Glutamatergic neuron (in vitro differentiated cells): ENCODE data around the gene PTPRN2. TPM values are rescaled to one million over a fixed set of nuclear protein-coding genes. Genes with fewer than 3 reads are reported as not detected.

ENCODE experiments used
- DNase-seq: peaks from one replicate; pipeline ENCODE4 v3.0.0; 2022
- H3K27ac Mint-ChIP-seq: one replicate; pipeline ENCODE4 v1.8.0; 2020; ENCODE audit warnings: mild to moderate bottlenecking, mixed read lengths, inconsistent platforms; ENCODE audit not compliant: unreplicated experiment
- H3K27me3 Mint-ChIP-seq: one replicate; pipeline ENCODE4 v1.8.0; 2020; ENCODE audit warnings: mild to moderate bottlenecking, moderate library complexity, mixed read lengths, inconsistent platforms; ENCODE audit not compliant: unreplicated experiment
- H3K36me3 Mint-ChIP-seq: one replicate; pipeline ENCODE4 v1.8.0; 2020; ENCODE audit warnings: mild to moderate bottlenecking, mixed read lengths, inconsistent platforms; ENCODE audit not compliant: unreplicated experiment
- H3K4me1 Mint-ChIP-seq: one replicate; pipeline ENCODE4 v1.8.0; 2020; ENCODE audit warnings: mild to moderate bottlenecking, low read depth, mixed read lengths, inconsistent platforms; ENCODE audit not compliant: unreplicated experiment
- H3K4me3 Mint-ChIP-seq: one replicate; pipeline ENCODE4 v1.8.0; 2020; ENCODE audit warnings: mild to moderate bottlenecking, mixed read lengths, inconsistent platforms; ENCODE audit not compliant: unreplicated experiment
- H3K9me3 Mint-ChIP-seq: one replicate; pipeline ENCODE4 v1.8.0; 2020; ENCODE audit warnings: mild to moderate bottlenecking, moderate library complexity, mixed read lengths, inconsistent platforms; ENCODE audit not compliant: unreplicated experiment
- CTCF ChIP-seq: fragments of 200-600 bp; sonication (generic); IDR thresholded peaks from one replicate; pipeline ENCODE4 v1.5.0; 2021; ENCODE audit not compliant: partially characterized antibody, unreplicated experiment
- total RNA-seq: library from RNA; stranded (reverse); fragmentation: NEBNext Ultra II Directional; extraction: Animal tissue kit (Norgen Biotek cat#: 25700); gene quantifications from one replicate; pipeline ENCODE4 v1.2.1, GENCODE V29; 2021; ENCODE audit not compliant: unreplicated experiment

Gene PTPRN2
- total RNA-seq, 1 donor from 2014 or later = 49.0 TPM

GRCh38 chr7:158492367-158492764 is 95.3 kb downstream of the PTPRN2 start:
- peaks cover 8% of the 10 kb centered on the region for H3K9me3 Mint-ChIP-seq
- H3K4me3 Mint-ChIP-seq = no peak overlapping the region
- peaks cover 3% of the 10 kb centered on the region for H3K27me3 Mint-ChIP-seq
- TF ChIP-seq CTCF = no peak
- no peak for DNase-seq
- no peaks in the 10 kb centered on the region for H3K36me3 Mint-ChIP-seq
- peaks cover 20% of the 10 kb centered on the region for H3K4me1 Mint-ChIP-seq
- peak overlapping the region; percentile 62 for H3K27ac Mint-ChIP-seq

GRCh38 chr7:158491094-158491493 is 96.5 kb downstream of the PTPRN2 start:
- Mint-ChIP-seq H3K27ac (no peak overlapping the region), H3K9me3 (peaks cover 8% of the 10 kb centered on the region), H3K4me1 (peaks cover 21% of the 10 kb centered on the region), H3K36me3 (peaks cover 8% of the 10 kb centered on the region), H3K27me3 (peaks cover 5% of the 10 kb centered on the region), H3K4me3 (no peak overlapping the region)
- no peak for DNase-seq
- no peak for TF ChIP-seq CTCF

GRCh38 chr7:158490171-158490782 is 97.3 kb downstream of the PTPRN2 start:
- Mint-ChIP-seq H3K4me3 (no peak overlapping the region), H3K27me3 (peaks cover 5% of the 10 kb centered on the region), H3K4me1 (peaks cover 16% of the 10 kb centered on the region), H3K36me3 (peaks cover 8% of the 10 kb centered on the region), H3K27ac (no peak overlapping the region), H3K9me3 (peaks cover 12% of the 10 kb centered on the region)
- TF ChIP-seq CTCF = no peak
- DNase-seq = no peak

GRCh38 chr7:158489462-158490155 is 98.0 kb downstream of the PTPRN2 start:
- Mint-ChIP-seq H3K4me1 (peaks cover 10% of the 10 kb centered on the region), H3K36me3 (peaks cover 8% of the 10 kb centered on the region), H3K27me3 (peaks cover 5% of the 10 kb centered on the region), H3K27ac (no peak overlapping the region), H3K4me3 (no peak overlapping the region), H3K9me3 (peaks cover 7% of the 10 kb centered on the region)
- TF ChIP-seq CTCF = no peak
- DNase-seq = no peak
